HEK293T (cell line): ENCODE measurements around the gene INO80.

Experiments
- CTCF ChIA-PET: fragments of 350-600 bp; formaldehyde crosslinking; extraction: SDS; loops from one replicate; lab custom pipeline; 2021; ENCODE audit warnings: antibody characterized with exemption, inconsistent platforms; lab: Yijun Ruan, JAX
- POLR2A ChIA-PET: fragments of 350-600 bp; formaldehyde crosslinking; extraction: SDS; loops from one replicate; lab custom pipeline; 2020; ENCODE audit warnings: antibody characterized with exemption, inconsistent platforms; lab: Yijun Ruan, JAX
- DNase-seq: peaks from one replicate; pipeline ENCODE4 v3.0.0; 2012; ENCODE audit warnings: mixed read lengths; ENCODE audit errors: extremely low spot score
- ARNT ChIP-seq: fragments of 450-650 bp; IDR thresholded peaks from 2 replicates; pipeline ENCODE4 v1.6.1; 2017; ENCODE audit warnings: mild to moderate bottlenecking
- BHLHE40 ChIP-seq: fragments of 450-650 bp; IDR thresholded peaks from 2 replicates; pipeline ENCODE4 v1.6.1; 2016; ENCODE audit warnings: mild to moderate bottlenecking, moderate library complexity, borderline replicate concordance
- CTBP1 ChIP-seq: fragments of 450-650 bp; IDR thresholded peaks from 2 replicates; pipeline ENCODE4 v1.6.1; 2016; ENCODE audit warnings: borderline replicate concordance
- ELF4 ChIP-seq: fragments of 450-650 bp; IDR thresholded peaks from 2 replicates; pipeline ENCODE4 v1.6.1; 2017; ENCODE audit warnings: antibody characterized with exemption
- FOXA1 ChIP-seq: fragments of 450-650 bp; IDR thresholded peaks from 2 replicates; pipeline ENCODE4 v1.6.1; 2016; ENCODE audit warnings: mild to moderate bottlenecking
- FOXK2 ChIP-seq: fragments of 450-650 bp; IDR thresholded peaks from 2 replicates; pipeline ENCODE4 v1.6.1; 2016; ENCODE audit warnings: mild to moderate bottlenecking
- FOXM1 ChIP-seq: fragments of 450-650 bp; IDR thresholded peaks from 2 replicates; pipeline ENCODE4 v1.6.1; 2017; ENCODE audit warnings: mild to moderate bottlenecking, borderline replicate concordance
- HDGF ChIP-seq: fragments of 450-650 bp; IDR thresholded peaks from 2 replicates; pipeline ENCODE4 v1.6.1; 2017; ENCODE audit warnings: antibody characterized with exemption, borderline replicate concordance
- L3MBTL2 ChIP-seq: fragments of 450-650 bp; conservative IDR thresholded peaks from 2 replicates; pipeline ENCODE4 v1.6.1; 2016; ENCODE audit warnings: mild to moderate bottlenecking
- LEF1 ChIP-seq: fragments of 450-650 bp; IDR thresholded peaks from 2 replicates; pipeline ENCODE4 v1.6.1; 2017; ENCODE audit warnings: mild to moderate bottlenecking, borderline replicate concordance
- NFRKB ChIP-seq: fragments of 450-650 bp; IDR thresholded peaks from 2 replicates; pipeline ENCODE4 v1.6.1; 2016; ENCODE audit warnings: mild to moderate bottlenecking, moderate library complexity
- PKNOX1 ChIP-seq: fragments of 450-650 bp; IDR thresholded peaks from 2 replicates; pipeline ENCODE4 v1.6.1; 2016
- SP1 ChIP-seq: fragments of 450-650 bp; IDR thresholded peaks from 2 replicates; pipeline ENCODE4 v1.6.1; 2017
- SUZ12 ChIP-seq: fragments of 450-650 bp; IDR thresholded peaks from 2 replicates; pipeline ENCODE4 v1.6.1; 2016; ENCODE audit warnings: mild to moderate bottlenecking
- TARDBP ChIP-seq: fragments of 450-650 bp; IDR thresholded peaks from 2 replicates; pipeline ENCODE4 v1.6.1; 2016
- ZNF384 ChIP-seq: fragments of 450-650 bp; IDR thresholded peaks from 2 replicates; pipeline ENCODE4 v1.6.1; 2016

Gene INO80

GRCh38 chr15:40944510-40945296 lies 171.4 kb downstream of the INO80 start:
- CTCF ChIA-PET: no interaction called here
- no peak for DNase-seq
- POLR2A ChIA-PET: interaction anchor here (1.8 to 5.1 kb wide), 2 partner anchors 10 to 12 kb away, joined by 4 to 146 read pairs; partner anchors contain the start of gene CHAC1
- TF ChIP-seq SP1 (no peak), ZNF384 (no peak), FOXM1 (no peak), TARDBP (no peak), PKNOX1 (no peak), BHLHE40 (no peak), NFRKB (no peak), ARNT (no peak), CTBP1 (no peak), SUZ12 (no peak), FOXK2 (no peak), LEF1 (no peak), HDGF (no peak), ELF4 (no peak), L3MBTL2 (no peak), FOXA1 (no peak)

- ChIA-PET POLR2A (interaction anchor here (5.1 kb wide), 1 partner anchor 11 kb away, joined by 146 read pairs; the partner anchor contains the start of gene CHAC1), CTCF (no interaction called here)
- no peak for DNase-seq
- TF ChIP-seq FOXM1 (no peak), FOXA1 (no peak), FOXK2 (no peak), ARNT (no peak), L3MBTL2 (no peak), SP1 (no peak), CTBP1 (no peak), PKNOX1 (no peak), HDGF (no peak), ELF4 (no peak), BHLHE40 (no peak), TARDBP (no peak), NFRKB (no peak), SUZ12 (no peak), LEF1 (no peak)
These were observed 172.2 kb downstream of the INO80 start for GRCh38 chr15:40943764-40944365.

GRCh38 chr15:40942878-40943277 lies 173.2 kb downstream of the INO80 start:
- CTCF ChIA-PET: interaction anchor here (0.8 to 2.2 kb wide), 5 partner anchors 8 to 79 kb away, joined by 3 to 22 read pairs (median 8); partner anchors contain the start of gene DLL4
- DNase-seq: no peak

GRCh38 chr15:40942337-40942854 lies 173.7 kb downstream of the INO80 start:
- ChIA-PET POLR2A (interaction anchor here (0.8 to 5.1 kb wide), 7 partner anchors 11 to 390 kb away, joined by 3 to 146 read pairs (median 5); partner anchors contain the start of genes CHAC1, NUSAP1 and OIP5), CTCF (interaction anchor here (0.7 to 2.2 kb wide), 8 partner anchors 9 to 114 kb away, joined by 3 to 22 read pairs (median 4); partner anchors contain the start of genes CHAC1 and DLL4)
- TF ChIP-seq BHLHE40 (no peak), ARNT (no peak), CTBP1 (no peak), HDGF (no peak), SP1 (no peak), NFRKB (no peak), TARDBP (no peak)
- DNase-seq: no peak

More at GRCh38 chr15:40942878-40943277, 173.2 kb downstream of the INO80 start:
- TF ChIP-seq HDGF (no peak), L3MBTL2 (no peak)
- POLR2A ChIA-PET: interaction anchor here (1.3 to 5.1 kb wide), 3 partner anchors 12 to 241 kb away, joined by 5 to 146 read pairs (median 24); partner anchors contain the start of gene CHAC1

GRCh38 chr15:40941528-40942336 lies 174.3 kb downstream of the INO80 start:
- peak; percentile 81 for DNase-seq
- POLR2A ChIA-PET: interaction anchor here (0.8 to 5.1 kb wide), 10 partner anchors 11 to 391 kb away, joined by 3 to 146 read pairs (median 5); partner anchors contain the start of genes CHAC1, DLL4, NUSAP1 and OIP5
- TF ChIP-seq ZNF384 (no peak), PKNOX1 (no peak), LEF1 (no peak), ELF4 (no peak), BHLHE40 (no peak), SP1 (no peak), SUZ12 (no peak), FOXA1 (no peak), NFRKB (no peak), L3MBTL2 (no peak; the same call in none of the 2 replicates), TARDBP (no peak), HDGF (no peak)
- CTCF ChIA-PET: interaction anchor here (0.6 to 2.2 kb wide), 17 partner anchors 9 to 252 kb away, joined by 3 to 22 read pairs (median 3); partner anchors contain the start of genes CHAC1 and DLL4
